ENCODE results near the gene ZFYVE19. TPM values are rescaled to one million over a fixed set of nuclear protein-coding genes. Genes with fewer than 3 reads are reported as not detected.

ZFYVE19 gene
- total and polyA plus RNA-seq, 2 of the 13 experiments (the other 11 are each of a cell fraction or from before 2014, with no cell fraction given) = 23.3 to 44.0 TPM

DNA sequence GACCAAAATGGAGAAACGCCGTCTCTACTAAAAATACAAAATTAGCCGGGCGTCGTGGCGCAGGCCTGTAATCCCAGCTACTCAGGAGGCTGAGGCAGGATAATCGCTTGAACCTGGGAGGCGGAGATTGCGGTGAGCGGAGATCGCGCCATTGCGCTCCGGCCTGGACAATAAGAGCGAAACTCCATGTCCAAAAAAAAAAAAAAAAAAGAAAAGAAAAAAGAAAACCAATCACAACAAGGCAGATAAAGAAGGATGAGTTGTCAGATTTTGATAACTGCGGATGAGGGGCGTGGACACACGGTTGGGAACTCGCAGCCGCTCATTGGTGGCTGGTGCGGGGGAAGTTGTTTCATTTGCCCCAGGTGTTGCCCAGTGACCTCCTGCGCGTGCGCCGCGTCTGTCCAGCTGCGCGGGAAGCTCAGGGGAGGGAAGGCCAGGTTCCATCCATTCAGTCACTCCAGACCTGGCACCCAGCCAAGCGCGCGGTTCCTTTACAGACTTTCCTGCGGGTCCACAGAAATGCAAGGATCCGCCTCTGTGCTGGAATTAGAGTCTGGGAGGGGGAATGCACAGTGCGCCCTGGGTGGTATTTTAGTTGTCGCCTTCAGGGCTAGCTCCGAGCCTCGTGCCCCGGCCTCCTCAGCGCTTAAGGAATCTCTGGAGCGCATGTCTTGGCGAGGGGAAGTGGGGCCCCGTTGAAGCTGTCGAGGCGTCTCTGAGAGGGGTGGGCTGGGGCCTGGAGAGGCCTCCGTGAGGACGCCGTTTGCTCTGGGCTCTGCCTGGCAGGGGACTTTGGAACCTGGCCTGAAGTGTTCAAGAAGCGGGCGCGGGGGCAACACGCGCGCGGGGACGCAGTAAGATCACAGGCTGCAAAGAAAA is 43.7 kb upstream of the ZFYVE19 start (continued):
- TF ChIP-seq, protein P1, sequence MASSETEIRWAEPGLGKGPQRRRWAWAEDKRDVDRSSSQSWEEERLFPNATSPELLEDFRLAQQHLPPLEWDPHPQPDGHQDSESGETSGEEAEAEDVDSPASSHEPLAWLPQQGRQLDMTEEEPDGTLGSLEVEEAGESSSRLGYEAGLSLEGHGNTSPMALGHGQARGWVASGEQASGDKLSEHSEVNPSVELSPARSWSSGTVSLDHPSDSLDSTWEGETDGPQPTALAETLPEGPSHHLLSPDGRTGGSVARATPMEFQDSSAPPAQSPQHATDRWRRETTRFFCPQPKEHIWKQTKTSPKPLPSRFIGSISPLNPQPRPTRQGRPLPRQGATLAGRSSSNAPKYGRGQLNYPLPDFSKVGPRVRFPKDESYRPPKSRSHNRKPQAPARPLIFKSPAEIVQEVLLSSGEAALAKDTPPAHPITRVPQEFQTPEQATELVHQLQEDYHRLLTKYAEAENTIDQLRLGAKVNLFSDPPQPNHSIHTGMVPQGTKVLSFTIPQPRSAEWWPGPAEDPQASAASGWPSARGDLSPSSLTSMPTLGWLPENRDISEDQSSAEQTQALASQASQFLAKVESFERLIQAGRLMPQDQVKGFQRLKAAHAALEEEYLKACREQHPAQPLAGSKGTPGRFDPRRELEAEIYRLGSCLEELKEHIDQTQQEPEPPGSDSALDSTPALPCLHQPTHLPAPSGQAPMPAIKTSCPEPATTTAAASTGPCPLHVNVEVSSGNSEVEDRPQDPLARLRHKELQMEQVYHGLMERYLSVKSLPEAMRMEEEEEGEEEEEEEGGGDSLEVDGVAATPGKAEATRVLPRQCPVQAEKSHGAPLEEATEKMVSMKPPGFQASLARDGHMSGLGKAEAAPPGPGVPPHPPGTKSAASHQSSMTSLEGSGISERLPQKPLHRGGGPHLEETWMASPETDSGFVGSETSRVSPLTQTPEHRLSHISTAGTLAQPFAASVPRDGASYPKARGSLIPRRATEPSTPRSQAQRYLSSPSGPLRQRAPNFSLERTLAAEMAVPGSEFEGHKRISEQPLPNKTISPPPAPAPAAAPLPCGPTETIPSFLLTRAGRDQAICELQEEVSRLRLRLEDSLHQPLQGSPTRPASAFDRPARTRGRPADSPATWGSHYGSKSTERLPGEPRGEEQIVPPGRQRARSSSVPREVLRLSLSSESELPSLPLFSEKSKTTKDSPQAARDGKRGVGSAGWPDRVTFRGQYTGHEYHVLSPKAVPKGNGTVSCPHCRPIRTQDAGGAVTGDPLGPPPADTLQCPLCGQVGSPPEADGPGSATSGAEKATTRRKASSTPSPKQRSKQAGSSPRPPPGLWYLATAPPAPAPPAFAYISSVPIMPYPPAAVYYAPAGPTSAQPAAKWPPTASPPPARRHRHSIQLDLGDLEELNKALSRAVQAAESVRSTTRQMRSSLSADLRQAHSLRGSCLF (CRISPR knock-in tag; IDR thresholded peaks at IDR 0.05; ENCODE audit: borderline replicate concordance) = peak; percentile 15; the same call in 1 of the 2 replicates
- peak; percentile 87 for TF ChIP-seq NKX3-1 (CRISPR knock-in tag; IDR thresholded peaks at IDR 0.05)
- peak; percentile 10; the same call in 1 of the 2 replicates for TF ChIP-seq SAP130 (CRISPR knock-in tag; IDR thresholded peaks at IDR 0.05; ENCODE audit: low read depth)
- TF ChIP-seq YEATS4 (CRISPR knock-in tag; IDR thresholded peaks at IDR 0.05; ENCODE audit: borderline replicate concordance) = peak; percentile 63; the same call in 1 of the 2 replicates
- peak; percentile 76 for TF ChIP-seq ATF7-NPFF (CRISPR knock-in tag; IDR thresholded peaks at IDR 0.05; ENCODE audit: low read depth)
- TF ChIP-seq ZNF207 (IDR thresholded peaks at IDR 0.05; ENCODE audit: borderline replicate concordance) = no peak
- peak; percentile 22; the same call in 1 of the 2 replicates for TF ChIP-seq ZSCAN31 (CRISPR knock-in tag; IDR thresholded peaks at IDR 0.05; ENCODE audit: low read depth)
- TF ChIP-seq, protein P2, sequence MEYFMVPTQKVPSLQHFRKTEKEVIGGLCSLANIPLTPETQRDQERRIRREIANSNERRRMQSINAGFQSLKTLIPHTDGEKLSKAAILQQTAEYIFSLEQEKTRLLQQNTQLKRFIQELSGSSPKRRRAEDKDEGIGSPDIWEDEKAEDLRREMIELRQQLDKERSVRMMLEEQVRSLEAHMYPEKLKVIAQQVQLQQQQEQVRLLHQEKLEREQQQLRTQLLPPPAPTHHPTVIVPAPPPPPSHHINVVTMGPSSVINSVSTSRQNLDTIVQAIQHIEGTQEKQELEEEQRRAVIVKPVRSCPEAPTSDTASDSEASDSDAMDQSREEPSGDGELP (IDR thresholded peaks at IDR 0.05; ENCODE audit: borderline replicate concordance, low read depth) = peak; percentile 70; the same call in 1 of the 2 replicates
- TF ChIP-seq, protein P3, sequence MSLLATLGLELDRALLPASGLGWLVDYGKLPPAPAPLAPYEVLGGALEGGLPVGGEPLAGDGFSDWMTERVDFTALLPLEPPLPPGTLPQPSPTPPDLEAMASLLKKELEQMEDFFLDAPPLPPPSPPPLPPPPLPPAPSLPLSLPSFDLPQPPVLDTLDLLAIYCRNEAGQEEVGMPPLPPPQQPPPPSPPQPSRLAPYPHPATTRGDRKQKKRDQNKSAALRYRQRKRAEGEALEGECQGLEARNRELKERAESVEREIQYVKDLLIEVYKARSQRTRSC (CRISPR knock-in tag; IDR thresholded peaks at IDR 0.05; ENCODE audit: low read depth) = 0 out of 2 replicates have a peak, but pooled peaks have one; percentile 7
- TF ChIP-seq ZBTB8A (CRISPR knock-in tag; IDR thresholded peaks at IDR 0.05; ENCODE audit: borderline replicate concordance, low read depth) = 0 out of 2 replicates have a peak, but pooled peaks have one; percentile 26
- TF ChIP-seq KLF11 (CRISPR knock-in tag; IDR thresholded peaks at IDR 0.05) = peak; percentile 52
- 0 out of 2 replicates have a peak, but pooled peaks have one; percentile 20 for TF ChIP-seq ZNF225 (CRISPR knock-in tag; IDR thresholded peaks at IDR 0.05)
- no peak for TF ChIP-seq MYNN (CRISPR knock-in tag; IDR thresholded peaks at IDR 0.05; ENCODE audit: low read depth)
- TF ChIP-seq KDM4B (CRISPR knock-in tag; IDR thresholded peaks at IDR 0.05) = no peak
- TF ChIP-seq ZBTB42 (CRISPR knock-in tag; IDR thresholded peaks at IDR 0.05) = peak; percentile 78; the same call in 1 of the 2 replicates
- no peak for TF ChIP-seq ZNF841 (CRISPR knock-in tag; IDR thresholded peaks at IDR 0.05; ENCODE audit: borderline replicate concordance)
- TF ChIP-seq ZMYM2 (CRISPR knock-in tag; IDR thresholded peaks at IDR 0.05) = peak; percentile 77; the same call in 1 of the 2 replicates
- TF ChIP-seq, protein P4, sequence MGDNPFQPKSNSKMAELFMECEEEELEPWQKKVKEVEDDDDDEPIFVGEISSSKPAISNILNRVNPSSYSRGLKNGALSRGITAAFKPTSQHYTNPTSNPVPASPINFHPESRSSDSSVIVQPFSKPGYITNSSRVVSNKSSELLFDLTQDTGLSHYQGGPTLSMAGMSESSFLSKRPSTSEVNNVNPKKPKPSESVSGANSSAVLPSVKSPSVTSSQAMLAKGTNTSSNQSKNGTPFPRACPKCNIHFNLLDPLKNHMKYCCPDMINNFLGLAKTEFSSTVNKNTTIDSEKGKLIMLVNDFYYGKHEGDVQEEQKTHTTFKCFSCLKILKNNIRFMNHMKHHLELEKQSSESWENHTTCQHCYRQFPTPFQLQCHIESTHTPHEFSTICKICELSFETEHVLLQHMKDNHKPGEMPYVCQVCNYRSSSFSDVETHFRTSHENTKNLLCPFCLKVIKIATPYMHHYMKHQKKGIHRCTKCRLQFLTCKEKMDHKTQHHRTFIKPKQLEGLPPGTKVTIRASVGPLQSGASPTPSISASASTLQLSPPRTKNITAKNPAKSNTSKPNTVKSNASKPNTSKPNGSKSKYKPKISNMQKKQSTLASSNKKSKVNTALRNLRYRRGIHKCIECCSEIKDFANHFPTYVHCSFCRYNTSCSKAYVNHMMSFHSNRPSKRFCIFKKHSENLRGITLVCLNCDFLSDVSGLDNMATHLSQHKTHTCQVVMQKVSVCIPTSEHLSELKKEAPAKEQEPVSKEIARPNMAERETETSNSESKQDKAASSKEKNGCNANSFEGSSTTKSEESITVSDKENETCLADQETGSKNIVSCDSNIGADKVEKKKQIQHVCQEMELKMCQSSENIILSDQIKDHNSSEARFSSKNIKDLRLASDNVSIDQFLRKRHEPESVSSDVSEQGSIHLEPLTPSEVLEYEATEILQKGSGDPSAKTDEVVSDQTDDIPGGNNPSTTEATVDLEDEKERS (CRISPR knock-in tag; IDR thresholded peaks at IDR 0.05) = peak; percentile 66
- no peak for TF ChIP-seq HCFC1 (IDR thresholded peaks at IDR 0.05; ENCODE audit: low read depth, low read length)

Data from HepG2 (cell line).